K562 (cell line): ENCODE data around the gene EFNA2. TPM values are rescaled to one million over a fixed set of nuclear protein-coding genes. Genes with fewer than 3 reads are reported as not detected.

Experiments used
- ATF3 ChIP-seq, 2 experiments: fragments of 450-650 bp in 1 of 2; sonication (generic) in 1 of 2; formaldehyde crosslinking in 1 of 2; IDR thresholded peaks in 1 of 2; conservative IDR thresholded peaks in 1 of 2; 2 replicates each; pipeline versions ENCODE4 v1.6.1 to v1.8.1; 2016 to 2023; ENCODE audit warnings: mild to moderate bottlenecking in 2 of 2, moderate library complexity in 2 of 2, inconsistent platforms in 1 of 2, missing genetic modification reagents in 1 of 2
- CHD1 ChIP-seq: fragments of 200-600 bp; sonication (generic); IDR thresholded peaks from one replicate; pipeline ENCODE4 v1.6.1; 2012; ENCODE audit warnings: mild to moderate bottlenecking, moderate library complexity, low read length, inconsistent platforms
- CXXC5 ChIP-seq: fragments of 250-450 bp; sonication (Bioruptor Pico); IDR thresholded peaks from 2 replicates; pipeline ENCODE4 v1.8.0; 2022; ENCODE audit warnings: inconsistent platforms, mild to moderate bottlenecking, moderate library complexity
- ETS1 ChIP-seq: conservative IDR thresholded peaks from 2 replicates; pipeline ENCODE4 v1.6.1; 2011; ENCODE audit warnings: low read depth, mild to moderate bottlenecking, low read length; ENCODE audit not compliant: control insufficient read depth
- FOXJ2 ChIP-seq: fragments of 200-800 bp; sonication (Bioruptor generic); IDR thresholded peaks from 2 replicates; pipeline ENCODE4 v1.6.1; 2016; ENCODE audit warnings: missing genetic modification characterization, missing compliant biosample characterization
- FUS ChIP-seq: fragments of 200-400 bp; formaldehyde crosslinking; optimal IDR thresholded peaks from 2 replicates; pipeline ENCODE3; 2017; ENCODE audit warnings: low read depth, low read length
- GTF2E2 ChIP-seq: fragments of 200-800 bp; sonication (Bioruptor generic); IDR thresholded peaks from 2 replicates; pipeline ENCODE4 v1.6.1; 2016; ENCODE audit warnings: missing genetic modification characterization, missing compliant biosample characterization
- HMGN3 ChIP-seq: IDR thresholded peaks from 2 replicates; pipeline ENCODE4 v1.6.1; 2011; ENCODE audit warnings: borderline replicate concordance, low read depth, mild to moderate bottlenecking, mixed read lengths, low read length; ENCODE audit not compliant: insufficient read length; ENCODE audit errors: extremely low read depth
- MBD1 ChIP-seq: fragments of 250-450 bp; sonication (Bioruptor Pico); IDR thresholded peaks from 2 replicates; pipeline ENCODE4 v1.8.0; 2022; ENCODE audit warnings: inconsistent platforms
- NONO ChIP-seq, 2 experiments: fragments of 200-400 bp in 1 of 2; fragments of 450-650 bp in 1 of 2; formaldehyde crosslinking in 1 of 2; IDR thresholded peaks; 2 replicates each; pipeline ENCODE4 v1.6.1; 2017; ENCODE audit warnings: low read depth in 2 of 2, mild to moderate bottlenecking in 2 of 2, moderate library complexity in 2 of 2, low read length in 1 of 2
- PKNOX1 ChIP-seq: fragments of 450-650 bp; IDR thresholded peaks from 2 replicates; pipeline ENCODE4 v1.6.1; 2016
- POLR2H ChIP-seq: IDR thresholded peaks from 2 replicates; pipeline ENCODE4 v1.6.1; 2016; ENCODE audit warnings: missing genetic modification characterization, low read depth, mild to moderate bottlenecking, control low read depth, missing compliant biosample characterization, moderate library complexity
- SMAD4 ChIP-seq: fragments of 250-450 bp; sonication (Bioruptor Pico); conservative IDR thresholded peaks from 2 replicates; pipeline ENCODE4 v1.8.0; 2021; ENCODE audit warnings: inconsistent platforms, mild to moderate bottlenecking, moderate library complexity
- SNAPC5 ChIP-seq: fragments of 250-450 bp; sonication (Bioruptor Pico); IDR thresholded peaks from 2 replicates; pipeline ENCODE4 v1.8.0; 2021; ENCODE audit warnings: moderate library complexity, mild to moderate bottlenecking, inconsistent platforms
- VEZF1 ChIP-seq: fragments of 200-800 bp; sonication (Bioruptor generic); IDR thresholded peaks from 2 replicates; pipeline ENCODE4 v1.6.1; 2017; ENCODE audit warnings: missing genetic modification characterization, missing compliant biosample characterization
- ZBTB12 ChIP-seq: fragments of 250-450 bp; sonication (Bioruptor Pico); IDR thresholded peaks from 2 replicates; pipeline ENCODE4 v1.4.0; 2020
- ZNF133 ChIP-seq: fragments of 250-450 bp; sonication (Bioruptor Pico); IDR thresholded peaks from 2 replicates; pipeline ENCODE4 v1.4.0; 2020; ENCODE audit warnings: mild to moderate bottlenecking
- ZNF316 ChIP-seq: fragments of 450-650 bp; IDR thresholded peaks from 2 replicates; pipeline ENCODE4 v1.6.1; 2016
- polyA plus RNA-seq, 8 experiments: library from polyadenylated mRNA; depleted of rRNA in 4 of 8; stranded (reverse) in 5 of 8; unstranded in 3 of 8; fragments of >200 nt; fragmentation: Nextera tagmentation in 2 of 8; fragmentation: Illumina TruSeq in 1 of 8; extraction: Ambion mirVana in 2 of 8; extraction: Trizol in 1 of 8; gene quantifications; 2 replicates each; pipeline versions ENCODE4 v1.2.1 to v1.2.3, GENCODE V29; 2011 to 2014; ENCODE audit warnings: inconsistent platforms in 1 of 8, missing spikeins in 1 of 8
- total RNA-seq, 7 experiments: library from RNA; depleted of rRNA in 6 of 7; stranded (reverse); fragments of >200 nt in 6 of 7; fragmentation: Illumina TruSeq in 2 of 7; extraction: Trizol in 2 of 7; gene quantifications; 2 replicates each; pipeline versions ENCODE4 v1.2.1 to v1.2.3, GENCODE V29; 2011 to 2021; ENCODE audit warnings: low replicate concordance in 1 of 7

The EFNA2 gene
- total and polyA plus RNA-seq, 9 of the 15 experiments (the other 6 are each of a cell fraction or from before 2014, with no cell fraction given): 0.11 to 0.44 (median 0.15) TPM; not detected in 6

GRCh38 chr19:1248139-1248785 is 37.4 kb upstream of the EFNA2 start, which contains the start of gene MIDN (continued):
- peak; percentile 73 for TF ChIP-seq ETS1
- peak; percentile 91; the same call in 1 of the 2 replicates for TF ChIP-seq POLR2H (tag)
- TF ChIP-seq NONO (IDR thresholded peaks at IDR 0.05; ENCODE audit: low read depth in 2 of 2, low read length in 1 of 2): peak; percentile 61 to 85; a peak in 3 of 4 replicates
- no peak for TF ChIP-seq SNAPC5 (CRISPR knock-in tag)
- TF ChIP-seq PKNOX1: 0 out of 2 replicates have a peak, but pooled peaks have one; percentile 36
- no peak for TF ChIP-seq ZNF133 (CRISPR knock-in tag)
- peak; percentile 97 for TF ChIP-seq VEZF1 (CRISPR knock-in tag)
- TF ChIP-seq FOXJ2 (tag): no peak
- TF ChIP-seq MBD1 (CRISPR knock-in tag): no peak
- peak; percentile 57 for TF ChIP-seq CXXC5 (CRISPR knock-in tag)
- peak; percentile 56 for TF ChIP-seq HMGN3
- peak; percentile 80 for TF ChIP-seq ATF3 (IDR thresholded peaks at IDR 0.05)
- 0 out of 2 replicates have a peak, but pooled peaks have one; percentile 67 for TF ChIP-seq ATF3 (CRISPR knock-in tag; conservative IDR thresholded peaks at IDR 0.05)
- TF ChIP-seq FUS: peak; percentile 82
- no peak for TF ChIP-seq CHD1
- TF ChIP-seq SMAD4 (CRISPR knock-in tag): peak; percentile 87; the same call in 1 of the 2 replicates
- 0 out of 2 replicates have a peak, but pooled peaks have one; percentile 28 for TF ChIP-seq ZBTB12 (CRISPR knock-in tag)
- peak; percentile 53 for TF ChIP-seq ZNF316
- TF ChIP-seq GTF2E2 (tag): peak; percentile 84; the same call in 1 of the 2 replicates
